GM19240 (cell line): Measurements from ENCODE around the gene GOLGA7B.
A peak's percentile ranks its signal among the peaks of the same experiment; 100 is the strongest.

Experiments
- DNase-seq: peaks from one replicate; pipeline ENCODE4 v3.0.0; 2011; ENCODE audit warnings: low spot score; ENCODE audit not compliant: insufficient read length

GOLGA7B gene

DNA sequence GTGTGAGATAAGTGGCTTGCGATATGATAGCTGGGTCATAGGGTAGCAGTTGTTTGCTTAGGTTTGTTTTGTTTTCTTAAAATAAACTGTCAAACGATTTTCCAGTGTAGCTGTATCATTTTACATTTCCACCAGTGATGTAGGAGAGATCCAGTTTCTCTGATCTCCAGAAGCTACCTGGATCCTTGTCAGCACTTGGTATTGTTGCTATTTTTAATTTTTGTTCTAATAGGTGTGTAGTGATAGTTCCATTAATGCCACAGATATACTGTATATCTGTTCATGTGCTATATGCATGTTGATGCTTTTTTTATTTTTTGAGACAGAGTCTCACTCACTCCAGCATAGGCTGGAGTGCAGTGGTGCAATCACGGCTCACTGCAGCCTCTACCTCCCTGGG lies 44.4 kb downstream of the GOLGA7B start:
- no peak for DNase-seq

DNA sequence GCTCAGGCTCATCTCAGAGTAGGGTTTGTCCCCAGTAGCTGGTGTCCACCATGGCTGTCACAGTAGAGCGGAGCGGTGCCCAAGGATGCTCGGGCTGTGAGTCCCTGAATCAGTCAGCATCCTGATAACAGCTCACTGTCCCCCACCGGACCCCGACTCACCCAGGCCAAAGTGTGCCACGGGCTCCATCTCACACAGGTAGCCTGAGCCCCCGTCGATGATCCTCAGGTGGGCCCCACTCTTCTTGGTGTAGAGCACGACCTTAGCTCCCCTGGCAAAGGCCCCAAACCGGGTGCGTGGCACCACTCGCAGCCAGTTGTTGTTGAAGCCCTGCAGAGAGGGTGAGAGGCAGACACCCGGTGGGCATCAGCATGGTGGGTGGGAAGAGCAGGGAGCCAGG lies 45.4 kb downstream of the GOLGA7B start:
- DNase-seq = no peak

DNA sequence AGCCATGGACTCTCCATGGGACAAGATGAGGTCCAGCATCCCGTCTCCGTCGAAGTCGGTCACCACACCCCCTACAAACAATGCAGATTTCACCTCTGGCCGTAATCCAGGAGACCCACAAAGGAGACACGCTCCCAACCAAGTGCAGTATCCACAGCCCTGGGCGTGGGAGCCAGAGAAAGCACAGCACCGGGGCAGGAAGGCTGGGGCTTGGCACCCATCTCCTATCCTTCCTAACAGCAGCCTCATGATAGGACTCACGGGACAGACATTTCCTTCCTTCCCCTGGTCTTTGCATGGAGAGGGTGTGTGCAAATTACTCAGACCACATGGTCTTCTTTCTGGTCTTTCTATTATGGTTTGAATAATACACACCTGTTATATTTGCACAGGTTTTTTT lies 46.3 kb downstream of the GOLGA7B start:
- DNase-seq = no peak

DNA sequence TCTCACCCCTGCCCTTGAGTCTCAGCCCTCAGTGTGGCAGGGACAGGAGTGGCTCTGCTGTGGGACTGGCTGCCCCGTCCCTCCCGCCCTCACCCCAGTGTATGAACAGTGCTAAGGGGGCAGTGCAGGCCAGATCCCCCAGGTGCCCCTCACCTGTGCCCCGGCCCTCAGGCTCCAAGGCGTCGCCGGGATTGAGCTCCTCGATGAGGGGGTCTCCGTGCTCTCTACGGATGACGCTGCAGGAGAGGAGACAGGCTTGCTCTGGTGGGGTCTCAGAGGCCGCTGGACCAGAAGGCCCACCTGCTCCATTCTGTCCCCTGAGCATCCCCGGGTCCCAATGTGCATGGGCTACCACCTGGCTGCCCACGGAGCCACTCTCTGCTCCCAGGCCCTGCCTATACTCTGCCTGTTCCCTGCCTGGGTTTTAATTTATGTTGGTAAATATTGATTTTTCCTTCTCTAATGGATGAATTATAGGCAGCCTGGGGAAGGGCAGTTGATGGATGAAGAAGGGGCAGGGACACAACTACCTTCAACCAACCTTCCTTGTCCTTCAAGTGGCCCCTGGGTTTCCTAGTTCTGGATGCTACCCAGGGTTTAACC lies 47.2 kb downstream of the GOLGA7B start:
- DNase-seq = no peak

DNA sequence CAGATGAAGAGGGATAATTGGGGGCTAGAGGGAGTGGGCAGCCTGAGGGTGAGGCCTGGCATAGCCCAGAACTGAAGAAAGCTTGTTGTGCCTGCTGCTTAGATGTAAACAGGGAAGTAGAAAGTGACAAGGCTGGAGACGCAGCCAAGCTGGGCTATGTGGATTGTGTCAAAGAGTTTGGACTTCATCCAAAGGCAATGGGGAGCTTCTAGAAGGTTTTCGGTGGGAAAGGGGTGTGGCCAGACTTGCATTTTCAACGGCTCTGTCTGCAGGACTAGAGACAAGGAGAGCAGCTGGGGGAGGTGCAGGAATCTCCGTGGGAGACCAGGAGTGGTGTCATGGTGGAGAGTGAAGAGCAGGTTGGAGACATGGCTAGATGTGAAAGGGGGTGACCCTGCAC lies 48.8 kb downstream of the GOLGA7B start:
- DNase-seq = no peak

DNA sequence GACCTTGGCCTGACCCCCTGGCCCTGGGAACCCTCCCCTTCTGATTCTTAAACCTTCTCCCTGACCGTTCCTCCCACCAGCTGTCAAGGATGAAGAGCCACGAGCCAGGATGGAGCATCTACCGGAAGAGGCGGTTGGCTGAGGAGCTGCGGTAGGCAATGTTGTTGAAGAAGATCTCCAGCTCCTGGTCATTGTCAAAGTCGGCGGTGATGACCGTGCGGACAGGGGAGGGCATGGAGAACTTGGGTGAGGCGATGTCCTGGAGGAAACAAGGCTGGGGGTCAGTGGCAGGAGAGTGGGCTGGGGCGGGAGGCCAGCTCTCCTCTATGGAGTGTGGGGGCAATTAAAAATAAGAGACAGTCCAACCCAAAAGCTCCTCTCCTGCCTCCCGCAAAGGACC lies 51.7 kb downstream of the GOLGA7B start:
- no peak for DNase-seq

DNA sequence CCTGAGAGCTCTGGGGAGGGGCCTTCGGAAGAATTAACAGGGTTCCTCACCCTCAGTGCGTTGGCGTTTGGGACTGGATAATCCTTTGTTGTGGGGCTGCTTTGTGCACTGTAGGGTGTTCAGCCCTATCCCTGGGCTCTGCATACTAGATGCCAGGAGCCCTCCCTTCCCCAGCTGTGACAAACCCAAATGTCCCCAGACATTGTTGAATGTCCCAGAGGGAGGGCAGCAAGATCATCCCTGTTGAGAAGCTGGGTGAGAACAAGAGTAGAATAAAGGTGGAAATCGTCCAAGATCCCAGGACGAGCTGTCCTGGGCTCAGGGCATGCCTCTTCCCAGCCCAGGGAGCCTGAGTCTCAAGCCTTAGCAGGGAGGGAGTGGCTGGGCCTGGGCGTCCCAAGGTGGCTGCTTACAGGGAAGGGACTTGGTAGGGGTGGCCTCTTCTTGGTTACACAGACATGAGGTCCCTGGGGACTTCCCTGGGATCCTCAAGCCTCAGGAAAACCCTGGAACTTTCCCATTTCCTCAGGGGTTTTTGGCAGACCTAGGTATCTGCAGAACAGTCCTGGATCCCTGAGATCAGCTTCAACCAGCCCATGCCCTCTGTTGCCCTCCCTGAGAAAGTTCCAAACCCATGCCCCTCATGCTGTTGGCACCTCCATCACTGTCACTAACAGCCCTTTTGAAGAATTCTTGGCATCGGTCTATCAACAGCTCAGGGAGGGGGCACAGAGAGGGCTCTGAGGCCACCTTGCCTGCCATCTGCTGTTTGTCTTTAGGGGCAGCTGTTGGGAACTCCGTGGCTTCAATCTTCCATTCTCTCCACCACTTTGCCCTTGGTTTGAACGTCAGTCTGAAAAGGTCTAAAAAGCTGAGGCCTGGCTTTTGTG lies 53.7 kb downstream of the GOLGA7B start:
- DNase-seq = no peak

DNA sequence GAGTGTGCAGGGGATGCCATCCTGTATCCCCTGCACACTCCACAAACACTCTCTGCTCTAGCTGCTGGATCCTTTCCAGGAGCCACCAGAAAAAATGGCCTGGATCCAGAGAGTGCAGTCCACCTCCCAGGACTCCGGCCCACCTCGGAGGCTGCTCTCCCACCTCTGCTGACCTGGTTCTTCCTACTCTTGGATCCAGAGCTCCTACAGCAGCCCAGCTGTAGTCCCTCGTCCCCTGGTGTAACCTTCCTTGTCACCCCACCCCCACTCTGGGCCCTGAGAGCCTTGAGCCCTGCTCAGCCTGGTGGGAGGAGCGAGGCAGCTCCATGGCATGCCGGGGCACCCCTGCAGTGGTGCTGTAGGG lies 54.4 kb downstream of the GOLGA7B start:
- no peak for DNase-seq

DNA sequence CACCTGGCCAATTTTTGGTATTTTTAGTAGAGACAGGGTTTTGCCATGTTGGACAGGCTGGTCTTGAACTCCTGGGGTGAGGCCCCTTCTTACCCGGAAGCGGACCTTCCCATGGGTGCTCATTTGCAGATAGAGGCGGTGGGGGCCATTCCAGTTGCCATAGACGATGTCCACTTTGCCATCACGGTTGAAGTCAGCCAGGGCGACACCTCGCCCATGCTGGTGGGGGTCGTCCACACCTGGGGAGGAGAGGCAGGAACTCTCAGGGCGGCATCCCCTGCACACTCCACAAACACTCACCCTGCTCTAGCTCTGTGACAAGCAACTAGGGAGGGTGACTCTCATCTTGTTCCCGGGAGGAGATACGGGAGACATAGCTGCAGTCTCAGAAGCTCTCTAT lies 54.9 kb downstream of the GOLGA7B start:
- no peak for DNase-seq

DNA sequence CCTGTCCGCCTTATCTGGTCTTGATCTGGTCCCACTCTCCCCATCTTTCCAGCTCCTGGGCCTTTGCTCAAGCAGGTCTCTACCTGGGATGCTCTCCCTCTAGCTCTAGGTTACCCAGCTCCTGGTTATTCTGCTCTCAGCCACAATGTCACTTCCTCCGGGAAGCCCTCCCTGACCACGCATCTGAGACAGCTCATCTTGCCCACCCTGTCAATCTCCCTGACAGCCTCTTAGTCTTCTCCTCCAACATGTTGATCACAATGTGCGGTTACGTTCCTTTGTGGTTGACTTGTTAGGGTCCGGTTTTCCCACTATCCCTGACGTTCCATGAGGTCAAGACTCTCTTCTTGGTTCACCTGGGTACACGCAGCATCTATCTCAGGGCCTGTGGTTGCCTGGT lies 55.6 kb downstream of the GOLGA7B start:
- DNase-seq = no peak

DNA sequence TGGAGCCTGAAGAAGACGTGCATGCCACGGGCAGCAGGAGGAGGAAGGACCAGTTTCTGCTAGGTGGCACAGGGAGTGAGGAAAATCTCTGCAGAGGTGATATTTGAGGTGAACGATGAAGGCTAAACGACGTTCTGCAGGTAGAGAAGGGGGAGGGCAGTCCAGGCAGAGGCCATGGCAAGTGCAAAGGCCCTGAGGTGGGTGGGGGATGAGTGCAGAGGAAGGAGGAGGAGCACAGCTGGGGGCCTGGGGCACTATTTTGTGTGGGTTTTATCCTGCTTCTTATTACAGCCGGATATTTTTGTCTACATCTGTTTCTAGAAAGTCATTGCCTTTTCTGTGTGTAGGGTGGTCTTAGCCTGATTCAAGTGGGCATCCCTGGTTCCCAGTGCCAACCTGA lies 57.6 kb downstream of the GOLGA7B start:
- DNase-seq = no peak

DNA sequence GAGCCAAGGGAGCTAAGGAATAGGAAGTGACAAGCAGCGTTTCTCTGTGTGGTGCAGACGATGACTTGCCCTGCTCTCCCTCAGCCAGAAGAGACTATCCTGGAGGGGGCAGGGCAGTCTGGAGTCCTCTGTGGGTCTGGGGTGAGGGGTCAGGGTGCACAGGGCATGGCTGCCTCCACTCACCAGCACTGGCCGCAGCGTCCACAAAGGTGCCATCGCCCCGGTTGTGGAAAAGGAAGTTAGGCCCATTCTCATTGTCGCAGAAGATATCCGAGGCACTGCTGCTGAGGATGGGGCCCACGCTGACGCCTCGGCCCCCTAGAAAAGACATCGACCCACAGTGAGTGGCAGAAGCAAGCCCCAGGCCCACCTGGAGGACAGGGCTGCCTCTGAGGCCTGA lies 58.2 kb downstream of the GOLGA7B start:
- DNase-seq = no peak

DNA sequence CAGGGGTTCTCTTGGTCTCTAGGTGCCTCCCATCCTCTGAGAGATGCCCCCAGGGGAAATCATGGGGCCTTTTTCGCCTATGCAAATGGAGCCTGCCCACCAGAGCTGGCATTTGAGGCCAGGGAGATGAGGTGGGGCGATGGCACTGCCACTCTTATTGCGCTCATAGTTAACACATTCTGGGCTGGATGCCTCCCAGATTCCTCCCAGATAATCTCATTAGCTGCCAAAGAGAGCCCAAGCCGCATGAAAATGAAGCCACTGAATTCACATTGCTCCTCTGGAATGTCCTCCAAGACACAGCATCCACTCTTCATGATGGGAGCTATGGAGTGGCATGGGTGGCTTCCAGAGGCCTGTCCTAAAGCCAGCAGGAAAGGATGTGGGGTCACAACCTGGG lies 61.0 kb downstream of the GOLGA7B start:
- no peak for DNase-seq

DNA sequence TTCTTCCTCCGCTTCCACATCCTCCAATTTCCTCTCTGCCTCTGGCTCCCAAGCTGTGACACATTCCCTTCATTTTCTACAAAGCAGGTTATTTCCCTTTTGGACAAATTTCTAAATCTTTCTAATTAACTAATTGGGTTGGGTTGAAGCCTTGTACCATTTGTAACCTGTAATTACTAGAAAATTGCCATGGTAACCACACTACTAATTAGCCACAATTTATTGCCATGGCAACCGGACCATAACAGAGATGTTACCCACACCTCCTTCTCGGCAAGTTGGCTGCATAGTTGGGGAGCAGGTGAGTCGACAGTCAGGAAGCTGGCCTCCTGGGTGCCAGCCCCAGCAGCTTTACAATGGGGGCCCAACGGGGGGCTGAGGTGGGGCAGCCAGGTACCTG lies 61.6 kb downstream of the GOLGA7B start:
- no peak for DNase-seq

DNA sequence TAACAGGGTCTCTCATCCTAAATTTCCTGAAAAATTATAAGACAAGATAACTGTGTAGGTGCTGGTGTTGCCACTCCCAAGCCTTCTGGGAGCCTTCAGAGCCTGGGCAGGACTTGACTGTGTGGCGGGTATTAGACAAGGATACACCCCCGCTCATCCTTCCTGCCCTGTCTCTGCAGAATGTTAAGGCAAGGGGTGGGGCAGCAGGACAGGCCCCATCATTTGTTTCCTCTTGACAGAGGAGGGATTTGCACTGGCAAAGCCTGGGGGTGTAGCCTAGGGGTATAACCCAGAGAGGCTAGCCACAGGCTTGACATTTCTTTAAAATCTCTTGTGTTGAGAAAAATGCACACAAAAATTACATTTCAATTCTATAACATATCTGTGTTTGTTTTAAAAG lies 63.5 kb downstream of the GOLGA7B start:
- DNase-seq = no peak

DNA sequence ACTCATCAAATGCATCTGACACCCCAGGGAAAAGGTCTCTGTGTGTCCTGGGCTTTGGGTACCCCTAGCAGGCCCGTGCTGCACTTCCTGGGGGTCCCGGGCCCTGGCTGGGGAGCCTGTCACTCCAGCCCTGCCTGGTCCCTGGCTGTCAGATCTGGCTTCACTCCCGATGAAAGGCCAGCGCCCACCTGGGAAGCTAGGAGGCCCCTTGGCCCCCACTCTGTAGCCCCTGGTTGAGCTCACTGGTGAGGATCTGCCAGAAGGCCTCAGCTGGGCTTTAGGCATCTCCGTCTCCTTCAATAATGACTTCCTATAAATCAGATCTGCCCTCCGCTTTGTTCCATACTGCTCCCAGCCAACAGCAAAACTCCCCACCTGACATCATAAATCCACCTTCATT lies 64.0 kb downstream of the GOLGA7B start:
- no peak for DNase-seq

DNA sequence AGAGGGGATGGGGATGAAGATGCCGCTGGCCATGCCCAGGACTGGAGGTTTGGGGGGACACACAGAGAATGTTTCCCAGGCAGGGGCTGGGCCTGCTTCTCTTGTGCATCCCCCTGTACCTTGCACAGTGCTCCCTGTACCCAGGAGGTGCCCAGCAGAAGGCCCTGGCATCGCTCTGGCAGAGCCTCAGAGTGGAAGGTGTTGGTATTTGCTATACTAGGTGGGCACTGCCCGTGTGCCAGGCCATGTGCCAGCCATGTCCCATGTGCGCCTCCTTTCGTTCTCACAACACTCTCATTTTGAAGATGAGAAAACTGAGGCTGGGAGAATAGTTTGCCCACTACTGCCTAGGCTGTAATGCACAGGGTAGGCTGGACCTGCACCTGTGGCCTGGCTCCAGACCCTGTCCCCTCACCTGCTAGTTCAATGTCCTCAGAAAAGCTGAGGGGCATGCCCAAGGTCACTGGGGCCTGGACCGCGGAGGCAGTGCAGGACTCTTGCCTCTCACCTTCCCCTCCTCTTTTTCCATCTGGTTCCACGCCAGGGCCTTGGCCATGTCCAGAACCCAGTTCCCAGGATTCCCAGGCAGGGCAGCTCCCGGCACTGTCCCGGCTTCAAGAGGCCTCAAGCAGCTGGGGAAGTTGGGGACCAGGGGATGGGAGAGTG lies 64.7 kb downstream of the GOLGA7B start:
- DNase-seq = no peak

DNA sequence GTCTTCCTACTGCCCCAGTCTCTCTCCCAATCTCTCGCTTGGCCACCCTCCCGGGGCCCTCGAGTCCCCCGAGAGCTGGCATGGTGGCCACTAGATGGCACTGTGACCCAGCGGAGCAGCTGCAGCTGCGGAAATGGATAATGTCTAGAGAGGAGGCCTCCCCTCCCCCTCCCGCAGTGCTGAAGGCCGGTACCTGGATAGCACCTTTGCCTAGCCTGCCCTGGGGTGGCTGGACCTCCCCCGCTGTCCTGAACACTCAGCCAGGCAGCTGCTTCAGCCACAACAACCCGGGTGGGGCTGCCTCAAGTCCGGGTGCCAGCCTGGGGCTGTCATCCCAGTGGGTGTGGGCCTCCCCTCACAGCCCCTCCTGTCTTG lies 65.2 kb downstream of the GOLGA7B start:
- peak; percentile 66 for DNase-seq

DNA sequence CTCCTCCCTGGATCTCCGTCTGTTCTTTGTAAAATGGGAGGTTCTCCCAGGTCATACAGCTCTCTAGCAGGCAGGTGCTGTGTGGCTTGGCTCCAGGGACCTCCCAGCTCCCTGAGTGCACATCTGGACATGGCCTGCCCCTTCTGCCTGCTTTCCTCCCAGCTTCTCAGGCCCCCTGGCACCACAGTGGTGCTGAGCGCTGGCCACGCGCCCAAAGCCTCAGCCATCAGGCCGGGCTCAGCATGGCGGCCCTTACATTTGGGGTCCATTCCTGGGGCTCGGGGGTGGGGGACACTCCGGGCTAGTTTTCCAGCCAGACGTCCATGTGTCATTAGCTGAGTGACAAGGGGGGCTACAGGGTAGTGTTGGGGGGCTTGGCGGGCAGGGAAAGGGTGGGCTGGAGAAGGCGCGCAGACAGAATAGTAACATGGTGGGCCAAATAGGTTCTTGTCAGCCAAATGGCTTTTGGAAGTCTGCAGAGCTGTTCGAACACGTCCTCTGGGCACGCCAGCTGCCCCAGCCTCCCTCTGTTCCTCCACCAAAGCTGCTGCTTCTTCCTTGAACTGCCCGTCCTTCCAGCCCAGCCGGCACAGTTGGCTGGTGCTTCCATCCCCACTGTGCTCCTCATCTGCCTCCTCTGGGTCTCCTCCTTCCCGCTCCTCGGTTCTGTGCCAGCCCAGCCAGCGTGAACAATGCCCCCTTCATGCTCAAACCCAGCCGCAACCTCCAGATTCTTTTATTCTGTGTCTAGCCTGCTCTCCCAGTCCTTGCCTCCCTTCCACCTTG lies 65.9 kb downstream of the GOLGA7B start:
- DNase-seq = no peak

DNA sequence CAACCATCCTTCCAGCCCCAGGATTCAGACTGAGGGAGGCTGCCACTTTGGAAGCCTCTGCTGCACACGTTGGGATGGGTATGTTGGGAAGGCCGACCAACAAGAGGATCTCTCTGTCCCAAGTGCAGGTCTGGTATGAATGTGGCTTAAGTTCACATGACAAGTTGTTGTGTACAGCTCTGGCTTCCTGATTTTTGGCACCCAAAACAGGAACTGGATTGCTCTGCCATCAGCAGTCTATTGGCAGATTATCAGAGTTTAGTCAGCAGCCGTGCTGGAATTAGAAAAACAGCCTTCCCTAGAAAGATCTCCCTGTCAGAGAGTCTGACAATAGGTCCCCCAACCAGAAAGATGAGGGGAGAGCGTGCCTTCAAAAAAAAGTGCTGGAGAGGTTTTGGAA lies 66.9 kb downstream of the GOLGA7B start:
- DNase-seq = no peak

DNA sequence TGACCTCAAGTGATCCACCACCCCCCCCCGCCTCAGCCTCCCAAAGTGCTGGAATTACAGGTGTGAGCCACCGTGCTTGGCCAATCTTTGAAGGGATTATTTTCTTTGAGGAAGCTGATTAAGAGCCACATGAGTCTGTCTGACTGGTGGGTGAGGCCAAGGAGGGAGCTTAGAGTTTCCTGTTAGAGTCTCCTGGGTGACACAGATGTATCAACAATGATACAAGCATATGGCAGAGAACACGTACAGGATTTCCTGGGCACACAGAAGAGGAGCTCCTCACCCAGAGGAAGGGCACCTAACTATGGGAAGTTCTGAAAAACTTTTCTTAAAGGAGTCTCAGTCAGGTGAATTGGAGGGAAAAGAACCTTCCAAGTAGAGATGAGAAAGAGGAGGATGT lies 69.4 kb downstream of the GOLGA7B start:
- no peak for DNase-seq

DNA sequence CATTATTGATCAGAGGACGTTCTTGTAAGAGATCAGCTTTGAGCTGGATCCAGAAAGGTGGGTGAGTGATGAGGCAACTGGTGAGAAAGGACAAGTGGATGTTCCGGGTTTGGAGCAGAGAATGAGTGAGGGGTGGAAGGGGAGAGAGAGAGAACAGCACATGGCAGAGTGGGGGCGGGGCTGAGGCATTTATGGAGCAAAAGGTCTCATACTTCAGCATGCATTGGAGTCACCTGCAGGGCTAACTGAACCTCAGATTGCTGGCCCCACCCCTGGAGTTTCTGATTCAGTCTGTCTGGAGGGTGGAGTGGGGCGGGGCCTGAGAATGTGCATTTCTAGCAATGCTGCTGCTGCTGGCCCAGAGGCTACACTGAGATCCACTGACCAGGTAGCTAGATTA lies 71.2 kb downstream of the GOLGA7B start:
- DNase-seq = no peak
